Brain pericyte (primary cell): ENCODE measurements around the gene CDH8.
"Not testable (repeated sequence)": the region's sequence is repeated elsewhere in the genome, so short reads cannot be mapped to it uniquely, and the experiment has no call there.

Experiments used
- DNase-seq: peaks from one replicate; pipeline ENCODE4 v3.0.0-alpha.2; 2012; ENCODE audit warnings: low read depth, low spot score

Gene CDH8

GRCh38 chr16:61797296-61797795, 238.9 kb downstream of the CDH8 start:
- DNase-seq: no peak

- DNase-seq: peak; percentile 15
Observed at GRCh38 chr16:61792194-61792909, 243.9 kb downstream of the CDH8 start.

- DNase-seq: no peak
Observed at GRCh38 chr16:61791464-61791863, 244.8 kb downstream of the CDH8 start.

GRCh38 chr16:61781855-61782254, 254.4 kb downstream of the CDH8 start:
- DNase-seq: not testable (repeated sequence)

- DNase-seq: no peak
Observed at GRCh38 chr16:61780161-61780560, 256.1 kb downstream of the CDH8 start.

- no peak for DNase-seq
Observed at GRCh38 chr16:61770301-61770700, 265.9 kb downstream of the CDH8 start.

- DNase-seq: no peak
Observed at GRCh38 chr16:61763991-61764390, 272.2 kb downstream of the CDH8 start.

- no peak for DNase-seq
Observed at GRCh38 chr16:61763013-61763412, 273.2 kb downstream of the CDH8 start.

- DNase-seq: no peak
Observed at GRCh38 chr16:61730997-61731396, 305.2 kb downstream of the CDH8 start.

- no peak for DNase-seq
Observed at GRCh38 chr16:61726701-61727100, 309.5 kb downstream of the CDH8 start.

- no peak for DNase-seq
Observed at GRCh38 chr16:61726125-61726524, 310.1 kb downstream of the CDH8 start.

GRCh38 chr16:61721544-61721943, 314.7 kb downstream of the CDH8 start:
- no peak for DNase-seq

- DNase-seq: no peak
Observed at GRCh38 chr16:61715393-61715792, 320.8 kb downstream of the CDH8 start.

- DNase-seq: no peak
Observed at GRCh38 chr16:61713787-61714186, 322.5 kb downstream of the CDH8 start.

- not testable (repeated sequence) for DNase-seq
Observed at GRCh38 chr16:61699640-61700039, 336.6 kb downstream of the CDH8 start.

- DNase-seq: no peak
Observed at GRCh38 chr16:61684541-61684940, 351.7 kb downstream of the CDH8 start.

GRCh38 chr16:61681673-61682072, 354.6 kb downstream of the CDH8 start:
- DNase-seq: no peak

GRCh38 chr16:61681124-61681523, 355.1 kb downstream of the CDH8 start:
- DNase-seq: no peak

- DNase-seq: no peak
Observed at GRCh38 chr16:61678182-61678581, 358.1 kb downstream of the CDH8 start.

- no peak for DNase-seq
Observed at GRCh38 chr16:61677776-61678175, 358.5 kb downstream of the CDH8 start.

- no peak for DNase-seq
Observed at GRCh38 chr16:61676740-61677139, 359.5 kb downstream of the CDH8 start.

GRCh38 chr16:61671161-61671560, 365.1 kb downstream of the CDH8 start:
- DNase-seq: no peak

- DNase-seq: no peak
Observed at GRCh38 chr16:61665512-61665911, 370.7 kb downstream of the CDH8 start.

- no peak for DNase-seq
Observed at GRCh38 chr16:61659936-61660335, 376.3 kb downstream of the CDH8 start.
